Panc1 (cell line): ENCODE data around the gene PNLIPRP2. TPM values are rescaled to one million over a fixed set of nuclear protein-coding genes. Genes with fewer than 3 reads are reported as not detected.

Experiments
- ATAC-seq: fragments of 200-7000 bp; cut with Tn5 transposase; 2 replicates; pipeline ENCODE4 v1.9.1; 2020; ENCODE audit warnings: mild to moderate bottlenecking, moderate library complexity
- BruUV-seq: library from RNA; stranded (reverse); fragments of 400-500 nt; replicated peaks from 2 replicates; lab custom pipeline; 2021; lab: Mats Ljungman, UMichigan
- CTCF ChIA-PET: fragments of 300-600 bp; sonication (Branson Sonifier 250); formaldehyde crosslinking; loops from one replicate; lab custom pipeline; 2022; ENCODE audit warnings: antibody characterized with exemption; lab: Charles Lee
- POLR2A ChIA-PET: fragments of 300-600 bp; sonication (Branson Sonifier 250); formaldehyde crosslinking; loops from one replicate; lab custom pipeline; 2022; ENCODE audit warnings: antibody characterized with exemption; lab: Charles Lee
- DNase-seq: peaks from one replicate; pipeline ENCODE4 v3.0.0-alpha.2; 2010; ENCODE audit warnings: low read depth, low spot score
- H3K27ac ChIP-seq: 2 replicates; pipeline ENCODE4 v1.5.1; 2011; ENCODE audit warnings: mild to moderate bottlenecking, low read length, inconsistent platforms
- H3K27me3 ChIP-seq: fragments of 200-500 bp; sonication (Bioruptor generic); 2 replicates; pipeline ENCODE4 v1.6.0; 2014; ENCODE audit warnings: low read length, inconsistent platforms; ENCODE audit not compliant: control insufficient read depth, insufficient read depth
- H3K36me3 ChIP-seq: fragments of 200-500 bp; sonication (Bioruptor generic); 2 replicates; pipeline ENCODE4 v1.5.1; 2014; ENCODE audit warnings: inconsistent platforms, mild to moderate bottlenecking, low read length, moderate library complexity; ENCODE audit not compliant: control insufficient read depth, insufficient read depth
- H3K4me1 ChIP-seq: 2 replicates; pipeline ENCODE4 v1.5.1; 2011; ENCODE audit warnings: inconsistent platforms, mild to moderate bottlenecking, low read length, moderate library complexity; ENCODE audit not compliant: control insufficient read depth, insufficient read depth
- H3K4me3 ChIP-seq, 2 experiments: 2 replicates each; pipeline ENCODE4 v1.5.1; 2011 to 2012; ENCODE audit warnings: low read depth in 2 of 2, low read length in 2 of 2, mild to moderate bottlenecking in 2 of 2, inconsistent platforms in 1 of 2, moderate library complexity in 1 of 2
- H3K9me3 ChIP-seq: fragments of 200-500 bp; sonication (Bioruptor generic); 2 replicates; pipeline ENCODE4 v1.5.1; 2014; ENCODE audit warnings: low read depth, mild to moderate bottlenecking, inconsistent platforms, low read length, moderate library complexity; ENCODE audit not compliant: control insufficient read depth, insufficient read depth
- CTCF ChIP-seq: fragments of 450-650 bp; IDR thresholded peaks from 2 replicates; pipeline ENCODE4 v1.5.1; 2017; ENCODE audit warnings: mild to moderate bottlenecking
- POLR2AphosphoS5 ChIP-seq: IDR thresholded peaks from 2 replicates; pipeline ENCODE4 v1.6.1; 2012; ENCODE audit warnings: mild to moderate bottlenecking, low read depth, low read length, moderate library complexity
- REST ChIP-seq, 2 experiments: IDR thresholded peaks; 2 replicates each; pipeline ENCODE4 v1.6.1; 2011 to 2012; ENCODE audit warnings: low read depth in 2 of 2, control low read depth in 1 of 2, low read length in 1 of 2, mild to moderate bottlenecking in 1 of 2, moderate library complexity in 1 of 2; ENCODE audit not compliant: insufficient read depth in 1 of 2
- SIN3A ChIP-seq: IDR thresholded peaks from 2 replicates; pipeline ENCODE4 v1.6.1; 2012; ENCODE audit warnings: low read depth, mild to moderate bottlenecking, low read length, moderate library complexity, borderline replicate concordance; ENCODE audit not compliant: insufficient read depth
- TCF7L2 ChIP-seq: IDR thresholded peaks from 2 replicates; pipeline ENCODE4 v1.6.1; 2011; ENCODE audit warnings: mild to moderate bottlenecking, low read depth, low read length, inconsistent platforms
- in situ Hi-C: cut with HindIII; loops from 2 replicates; pipeline ENCODE4 v1.10.0; 2016; ENCODE audit warnings: low sequenced_read_pairs, low pct_unique_long_range_greater_than_20kb
- intact Hi-C: fragments of 100-400 bp; cut with micrococcal nuclease; formaldehyde crosslinking; loops from one replicate; pipeline ENCODE4 v1.10.0; 2022; ENCODE audit not compliant: unreplicated experiment
- total RNA-seq: library from RNA; stranded (reverse); gene quantifications from one replicate; pipeline ENCODE4 v1.2.1, GENCODE V29; 2021; ENCODE audit not compliant: unreplicated experiment

The PNLIPRP2 gene
- total RNA-seq, 1 experiment from 2014 or later: 0.72 TPM

- Histone ChIP-seq H3K9me3 (no peaks in the 10 kb centered on the region), H3K4me1 (no peaks in the 10 kb centered on the region), H3K36me3 (no peaks in the 10 kb centered on the region), H3K27ac (no peak overlapping the region), H3K27me3 (no peaks in the 10 kb centered on the region), H3K4me3 (no peak overlapping the region)
- DNase-seq: no peak
- in situ Hi-C loops: no loop called here
- BruUV-seq: no TSS peak
- TF ChIP-seq CTCF: no peak
- no peak for TF ChIP-seq POLR2AphosphoS5
- no peak for TF ChIP-seq SIN3A
- no peak for TF ChIP-seq TCF7L2
- intact Hi-C loops: no loop called here
- no peak for ATAC-seq
- CTCF ChIA-PET: interaction anchor here (0.7 kb wide), 1 partner anchor 489 kb away, joined by 3 read pairs; no protein-coding TSS in a partner anchor
- POLR2A ChIA-PET: no interaction called here
Observed at GRCh38 chr10:116614796-116615195, 6.0 kb upstream of the PNLIPRP2 start.

GRCh38 chr10:116615199-116615776 lies 5.5 kb upstream of the PNLIPRP2 start:
- POLR2A ChIA-PET: no interaction called here

More at GRCh38 chr10:116615199-116615776, 5.5 kb upstream of the PNLIPRP2 start:
- no peaks in the 10 kb centered on the region for H3K27me3 ChIP-seq
- no peak for DNase-seq
- H3K36me3 ChIP-seq: no peaks in the 10 kb centered on the region
- TF ChIP-seq CTCF: no peak
- no peak for TF ChIP-seq TCF7L2
- TF ChIP-seq SIN3A: no peak
- TF ChIP-seq REST (IDR thresholded peaks at IDR 0.05; ENCODE audit: insufficient read depth in 1 of 2, low read depth in 2 of 2, low read length in 1 of 2): no peak
- no peak for TF ChIP-seq POLR2AphosphoS5
- ATAC-seq: no peak
- H3K27ac ChIP-seq: no peak overlapping the region
- no TSS peak for BruUV-seq
- no peak overlapping the region for H3K4me3 ChIP-seq
- in situ Hi-C loops: no loop called here
- CTCF ChIA-PET: no interaction called here
- H3K4me1 ChIP-seq: no peaks in the 10 kb centered on the region
- intact Hi-C loops: no loop called here
- no peaks in the 10 kb centered on the region for H3K9me3 ChIP-seq
